Cardiac muscle cell (in vitro differentiated cells and primary cell): ENCODE results near the gene PGM3. TPM values are rescaled to one million over a fixed set of nuclear protein-coding genes. Genes with fewer than 3 reads are reported as not detected.

ENCODE experiments used
- DNase-seq, 2 donors: peaks; one replicate each; pipeline versions ENCODE4 v3.0.0 to v3.0.0-alpha.2; 2010 to 2017; ENCODE audit warnings: low read depth in 1 of 2, low spot score in 1 of 2
- H3K27ac ChIP-seq: fragments of 200-600 bp; sonication (generic); 2 replicates; pipeline ENCODE4 v1.5.1; 2016
- H3K27me3 ChIP-seq: fragments of 200-600 bp; sonication (generic); 2 replicates; pipeline ENCODE4 v1.6.0; 2016; ENCODE audit warnings: control low read depth
- H3K36me3 ChIP-seq: fragments of 200-600 bp; sonication (generic); 2 replicates; pipeline ENCODE4 v1.5.1; 2016; ENCODE audit warnings: control low read depth
- H3K4me1 ChIP-seq: fragments of 200-600 bp; sonication (generic); 2 replicates; pipeline ENCODE4 v1.8.1; 2017; ENCODE audit warnings: low read depth, mild to moderate bottlenecking, mixed run types
- H3K4me3 ChIP-seq: fragments of 200-600 bp; sonication (generic); 2 replicates; pipeline ENCODE4 v1.5.1; 2016; ENCODE audit warnings: mild to moderate bottlenecking
- H3K9me3 ChIP-seq: fragments of 200-600 bp; sonication (generic); 2 replicates; pipeline ENCODE4 v1.5.1; 2017; ENCODE audit warnings: low read depth, mild to moderate bottlenecking, control low read depth
- polyA plus RNA-seq: library from polyadenylated mRNA; unstranded; fragments of >200 nt; fragmentation: Nextera tagmentation; extraction: Ambion mirVana; gene quantifications from 2 replicates; pipeline ENCODE4 v1.2.1, GENCODE V29; 2016
- total RNA-seq: library from RNA; depleted of rRNA; stranded (reverse); fragments of >200 nt; gene quantifications from 2 replicates; pipeline ENCODE4 v1.2.3, GENCODE V29; 2016
- TF ChIP-seq, protein P1 (sequence below): IDR thresholded peaks from 2 replicates; pipeline ENCODE4 v1.5.1; 2012; ENCODE audit warnings: low read depth, mild to moderate bottlenecking, low read length

Gene PGM3
- total and polyA plus RNA-seq, 2 experiments from 2014 or later: 23.3 to 39.7 TPM

DNA sequence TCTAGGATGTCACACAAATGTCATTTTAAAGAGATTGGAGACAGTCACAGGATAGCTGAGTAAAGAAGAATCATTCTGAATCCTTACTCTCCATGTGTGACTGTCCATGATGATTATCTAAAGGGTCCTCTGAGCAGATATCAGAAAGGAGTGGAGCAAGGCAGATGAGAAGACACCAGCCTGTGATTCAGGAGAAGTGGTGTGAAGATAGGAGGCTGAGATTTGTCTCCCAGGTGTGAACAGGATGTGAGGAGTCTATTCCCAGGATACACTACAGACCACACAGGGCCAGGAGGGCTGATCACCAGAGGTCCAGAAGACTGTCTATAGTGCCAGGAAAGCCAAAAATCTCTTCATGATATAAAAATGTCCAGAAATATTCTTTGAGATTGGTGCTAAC lies 27.1 kb upstream of the PGM3 start:
- Histone ChIP-seq H3K36me3 (no peaks in the 10 kb centered on the region), H3K4me3 (no peak overlapping the region), H3K4me1 (no peaks in the 10 kb centered on the region), H3K27ac (no peak overlapping the region), H3K9me3 (no peaks in the 10 kb centered on the region), H3K27me3 (no peaks in the 10 kb centered on the region)
- no peak for DNase-seq
- TF ChIP-seq, protein P1, sequence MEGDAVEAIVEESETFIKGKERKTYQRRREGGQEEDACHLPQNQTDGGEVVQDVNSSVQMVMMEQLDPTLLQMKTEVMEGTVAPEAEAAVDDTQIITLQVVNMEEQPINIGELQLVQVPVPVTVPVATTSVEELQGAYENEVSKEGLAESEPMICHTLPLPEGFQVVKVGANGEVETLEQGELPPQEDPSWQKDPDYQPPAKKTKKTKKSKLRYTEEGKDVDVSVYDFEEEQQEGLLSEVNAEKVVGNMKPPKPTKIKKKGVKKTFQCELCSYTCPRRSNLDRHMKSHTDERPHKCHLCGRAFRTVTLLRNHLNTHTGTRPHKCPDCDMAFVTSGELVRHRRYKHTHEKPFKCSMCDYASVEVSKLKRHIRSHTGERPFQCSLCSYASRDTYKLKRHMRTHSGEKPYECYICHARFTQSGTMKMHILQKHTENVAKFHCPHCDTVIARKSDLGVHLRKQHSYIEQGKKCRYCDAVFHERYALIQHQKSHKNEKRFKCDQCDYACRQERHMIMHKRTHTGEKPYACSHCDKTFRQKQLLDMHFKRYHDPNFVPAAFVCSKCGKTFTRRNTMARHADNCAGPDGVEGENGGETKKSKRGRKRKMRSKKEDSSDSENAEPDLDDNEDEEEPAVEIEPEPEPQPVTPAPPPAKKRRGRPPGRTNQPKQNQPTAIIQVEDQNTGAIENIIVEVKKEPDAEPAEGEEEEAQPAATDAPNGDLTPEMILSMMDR: no peak

DNA sequence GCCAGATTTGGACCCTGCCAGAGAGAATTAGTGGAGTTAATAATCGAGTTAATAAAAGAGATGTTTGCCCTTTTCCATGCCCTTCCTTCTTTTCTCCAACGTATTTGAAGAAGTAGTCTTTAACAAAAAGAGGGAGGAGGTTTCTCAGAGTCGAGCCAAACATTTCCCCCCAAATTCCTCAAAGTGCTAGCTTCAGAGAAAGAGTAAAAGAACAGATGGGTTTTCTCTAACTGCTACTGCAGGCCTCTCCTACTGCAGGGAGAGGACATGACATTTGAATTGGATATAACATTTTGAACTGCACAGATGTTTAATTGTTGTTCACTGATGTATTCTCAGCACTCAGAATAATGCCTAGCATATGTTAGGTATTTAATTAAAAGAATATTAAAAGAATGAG lies 25.6 kb upstream of the PGM3 start:
- Histone ChIP-seq H3K9me3 (no peaks in the 10 kb centered on the region), H3K4me1 (no peaks in the 10 kb centered on the region), H3K27ac (no peak overlapping the region), H3K36me3 (no peaks in the 10 kb centered on the region), H3K4me3 (no peak overlapping the region), H3K27me3 (no peaks in the 10 kb centered on the region)
- TF ChIP-seq, protein P1: no peak
- DNase-seq: no peak

DNA sequence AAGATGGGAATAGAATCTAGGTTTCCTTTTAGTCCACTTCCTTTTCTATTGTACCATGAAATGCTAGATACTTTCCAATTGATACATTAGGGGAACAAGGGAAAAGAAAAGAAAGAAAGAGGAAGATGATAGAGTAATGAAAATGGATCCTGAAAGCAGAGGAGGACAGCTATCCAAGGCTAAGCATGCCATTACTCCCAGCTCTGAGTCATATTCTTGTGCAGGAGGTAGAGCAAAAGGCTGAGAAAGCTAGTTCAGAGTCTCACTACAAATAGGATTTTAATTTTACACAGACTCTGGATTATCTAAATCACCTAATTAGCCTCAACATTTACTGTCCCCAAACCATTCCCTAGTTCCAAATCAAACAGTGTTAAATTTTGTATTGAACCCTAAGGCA lies 23.7 kb upstream of the PGM3 start:
- H3K27me3 ChIP-seq: no peaks in the 10 kb centered on the region
- no peak overlapping the region for H3K4me3 ChIP-seq
- no peak for DNase-seq
- no peaks in the 10 kb centered on the region for H3K9me3 ChIP-seq
- TF ChIP-seq, protein P1: no peak
- H3K4me1 ChIP-seq: no peaks in the 10 kb centered on the region
- no peaks in the 10 kb centered on the region for H3K36me3 ChIP-seq
- no peak overlapping the region for H3K27ac ChIP-seq

DNA sequence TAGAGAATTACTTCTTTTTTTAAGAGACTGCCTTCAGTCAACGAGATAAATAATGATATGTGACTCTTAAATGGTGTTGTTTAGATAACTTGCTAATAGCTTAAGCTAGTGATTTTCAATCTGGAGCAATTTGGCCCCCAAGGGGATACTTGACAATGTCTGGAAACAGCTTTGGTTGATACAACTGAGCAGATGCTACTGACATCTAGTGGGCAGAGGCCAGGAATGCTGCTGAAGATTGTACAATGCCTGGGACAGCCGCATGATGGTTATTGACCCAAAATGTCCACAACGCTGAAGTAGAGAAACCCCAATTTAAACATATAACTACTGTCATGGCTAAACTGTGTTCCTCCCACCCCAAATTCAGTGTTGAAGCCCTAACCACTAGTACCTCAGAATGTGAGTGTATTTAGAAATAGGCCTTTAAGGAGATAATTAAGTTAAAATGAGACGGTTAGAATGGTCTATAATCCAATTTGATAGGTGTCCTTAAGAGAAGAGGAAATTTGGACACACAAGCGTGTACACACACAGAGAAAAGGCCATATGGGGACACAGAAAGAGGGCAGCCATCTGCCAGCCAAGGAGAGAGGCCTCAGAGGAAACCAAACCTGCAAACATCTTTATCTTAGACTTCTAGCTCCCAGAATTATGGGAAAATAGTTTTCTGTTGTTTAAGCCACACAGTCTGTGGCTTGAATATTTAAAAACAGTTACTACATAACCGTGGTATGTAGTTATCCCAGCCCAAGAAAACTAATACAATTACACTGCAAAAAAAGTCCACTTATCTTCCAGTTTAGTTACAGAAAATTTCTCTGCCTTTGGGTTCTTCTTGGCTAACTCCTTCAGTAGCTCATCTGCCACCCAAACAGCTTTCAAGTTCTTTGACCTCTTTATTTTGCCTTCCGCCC lies 22.3 kb upstream of the PGM3 start:
- H3K27me3 ChIP-seq: no peaks in the 10 kb centered on the region
- peak; percentile 75 to 86 for DNase-seq
- TF ChIP-seq, protein P1: peak; percentile 90
- no peak overlapping the region for H3K27ac ChIP-seq
- H3K9me3 ChIP-seq: no peaks in the 10 kb centered on the region
- no peaks in the 10 kb centered on the region for H3K36me3 ChIP-seq
- no peak overlapping the region for H3K4me3 ChIP-seq
- no peaks in the 10 kb centered on the region for H3K4me1 ChIP-seq

DNA sequence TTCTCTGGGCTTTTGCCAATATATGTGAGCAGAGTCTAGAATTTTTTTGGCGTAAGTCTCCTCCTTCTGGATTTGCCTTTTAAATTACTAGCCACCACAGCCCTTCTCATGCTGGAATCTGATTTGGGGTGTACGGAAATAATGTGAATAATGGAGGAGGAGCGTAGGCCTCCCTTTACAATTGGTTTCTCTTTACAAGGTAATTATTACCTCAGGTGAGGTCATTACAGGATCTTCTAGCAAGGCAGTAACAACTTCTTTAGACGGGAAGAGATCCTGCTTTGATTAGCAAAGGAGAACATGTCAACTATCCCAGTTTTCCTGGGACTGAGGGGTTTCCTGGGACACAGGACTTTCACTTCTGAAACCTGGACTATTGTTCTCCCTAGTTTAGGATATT lies 9.0 kb upstream of the PGM3 start:
- DNase-seq: peak in 1 of 2 donors; percentile 23

More for the DNA sequence above, 9.0 kb upstream of the PGM3 start:
- Histone ChIP-seq H3K4me1 (no peaks in the 10 kb centered on the region), H3K4me3 (no peak overlapping the region), H3K9me3 (no peaks in the 10 kb centered on the region), H3K27ac (no peak overlapping the region), H3K27me3 (no peaks in the 10 kb centered on the region), H3K36me3 (no peaks in the 10 kb centered on the region)
- TF ChIP-seq, protein P1: no peak
